Measurements from ENCODE around the gene PHC1. TPM values are rescaled to one million over a fixed set of nuclear protein-coding genes. Genes with fewer than 3 reads are reported as not detected.
A peak's percentile ranks its signal among the peaks of the same experiment; 100 is the strongest.

Gene PHC1
- total RNA-seq, 1 experiment from 2014 or later = 245 TPM

- Histone ChIP-seq H3K27me3 (ENCODE audit: control insufficient read depth, insufficient read depth, low read length) (no peaks in the 10 kb centered on the region), H3K36me3 (replicated peaks; ENCODE audit: control insufficient read depth, insufficient read depth, low read length) (peaks cover 3% of the 10 kb centered on the region), H3K4me3 (ENCODE audit: insufficient read depth, low read depth, low read length) (peak within 1 kb of the TSS; percentile 74)
- DNase-seq = peak; percentile 95
Measured at GRCh38 chr12:8949342-8950220, 35.3 kb downstream of the PHC1 start, which contains the start of gene M6PR. TSS of gene M6PR (minus strand) at chr12:8949645. CDS start at chr12:8946404, 3,241 bp downstream.

GRCh38 chr12:8950221-8950527 is 35.9 kb downstream of the PHC1 start:
- Histone ChIP-seq H3K36me3 (replicated peaks; ENCODE audit: control insufficient read depth, insufficient read depth, low read length) (peaks cover 2% of the 10 kb centered on the region), H3K27me3 (ENCODE audit: control insufficient read depth, insufficient read depth, low read length) (no peaks in the 10 kb centered on the region)
- DNase-seq = no peak

GRCh38 chr12:8950702-8951478 is 36.6 kb downstream of the PHC1 start:
- Histone ChIP-seq H3K4me3 (ENCODE audit: insufficient read depth, low read depth, low read length) (peak overlapping the region; percentile 74), H3K36me3 (replicated peaks; ENCODE audit: control insufficient read depth, insufficient read depth, low read length) (no peaks in the 10 kb centered on the region; the same call in 1 of the 2 replicates), H3K27me3 (ENCODE audit: control insufficient read depth, insufficient read depth, low read length) (no peaks in the 10 kb centered on the region)
- DNase-seq = no peak

More at GRCh38 chr12:8950221-8950527, 35.9 kb downstream of the PHC1 start:
- peak overlapping the region; percentile 74 for H3K4me3 ChIP-seq (ENCODE audit: insufficient read depth, low read depth, low read length)

DNA sequence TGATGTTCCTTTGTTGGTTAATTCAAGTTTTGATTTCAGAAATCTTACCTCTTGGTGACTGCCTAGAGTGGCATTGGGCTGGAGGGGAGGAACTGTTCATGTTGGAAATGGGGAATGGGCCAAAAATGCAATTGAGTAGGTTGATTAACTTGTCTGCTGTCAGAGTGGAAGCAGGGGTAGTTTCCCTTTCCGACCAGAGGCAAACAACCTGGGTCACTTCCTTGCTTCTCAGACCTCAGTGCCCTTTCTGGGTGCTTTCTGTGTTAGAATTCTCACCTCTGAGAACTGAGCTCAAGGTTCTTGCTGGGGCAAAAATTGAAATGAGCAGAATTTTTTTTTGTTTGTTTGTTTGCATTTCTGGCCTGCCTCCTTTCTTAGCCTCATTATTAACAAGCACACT is 37.4 kb downstream of the PHC1 start:
- no peak for DNase-seq
- H3K36me3 ChIP-seq (replicated peaks; ENCODE audit: control insufficient read depth, insufficient read depth, low read length) = no peaks in the 10 kb centered on the region; the same call in 1 of the 2 replicates
- no peak overlapping the region for H3K4me3 ChIP-seq (ENCODE audit: insufficient read depth, low read depth, low read length)
- H3K27me3 ChIP-seq (ENCODE audit: control insufficient read depth, insufficient read depth, low read length) = no peaks in the 10 kb centered on the region

- Histone ChIP-seq H3K36me3 (replicated peaks; ENCODE audit: control insufficient read depth, insufficient read depth, low read length) (no peaks in the 10 kb centered on the region), H3K4me3 (ENCODE audit: insufficient read depth, low read depth, low read length) (no peak overlapping the region), H3K27me3 (ENCODE audit: control insufficient read depth, insufficient read depth, low read length) (no peaks in the 10 kb centered on the region)
- DNase-seq = no peak
Measured at GRCh38 chr12:8953773-8954402, 39.6 kb downstream of the PHC1 start.

GRCh38 chr12:8956073-8956472 is 41.8 kb downstream of the PHC1 start:
- H3K36me3 ChIP-seq (replicated peaks; ENCODE audit: control insufficient read depth, insufficient read depth, low read length) = no peaks in the 10 kb centered on the region
- DNase-seq = no peak
- no peak overlapping the region for H3K4me3 ChIP-seq (ENCODE audit: insufficient read depth, low read depth, low read length)
- no peaks in the 10 kb centered on the region for H3K27me3 ChIP-seq (ENCODE audit: control insufficient read depth, insufficient read depth, low read length)

DNA sequence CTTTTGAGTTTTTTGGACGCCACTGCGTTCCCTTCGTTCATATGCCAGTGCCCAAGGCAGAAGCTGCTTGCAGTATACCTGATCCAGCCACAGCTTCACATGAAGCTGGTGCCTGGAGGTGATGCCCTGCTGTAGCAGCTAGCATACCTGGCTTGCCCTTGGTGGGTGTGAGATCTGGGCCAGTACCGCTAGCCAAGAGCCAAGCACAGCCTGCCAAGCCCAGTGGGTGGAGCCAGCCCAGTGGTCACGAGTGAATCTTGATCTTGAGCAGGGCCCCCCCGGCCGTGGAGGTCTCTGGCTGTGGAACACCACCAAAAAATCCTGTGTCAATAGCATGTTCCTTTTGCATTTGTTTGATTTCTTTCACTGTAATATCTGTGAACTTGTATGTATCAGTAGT is 42.5 kb downstream of the PHC1 start:
- no peak overlapping the region for H3K4me3 ChIP-seq (ENCODE audit: insufficient read depth, low read depth, low read length)
- H3K27me3 ChIP-seq (ENCODE audit: control insufficient read depth, insufficient read depth, low read length) = no peaks in the 10 kb centered on the region
- no peak for DNase-seq
- no peaks in the 10 kb centered on the region for H3K36me3 ChIP-seq (replicated peaks; ENCODE audit: control insufficient read depth, insufficient read depth, low read length)

DNA sequence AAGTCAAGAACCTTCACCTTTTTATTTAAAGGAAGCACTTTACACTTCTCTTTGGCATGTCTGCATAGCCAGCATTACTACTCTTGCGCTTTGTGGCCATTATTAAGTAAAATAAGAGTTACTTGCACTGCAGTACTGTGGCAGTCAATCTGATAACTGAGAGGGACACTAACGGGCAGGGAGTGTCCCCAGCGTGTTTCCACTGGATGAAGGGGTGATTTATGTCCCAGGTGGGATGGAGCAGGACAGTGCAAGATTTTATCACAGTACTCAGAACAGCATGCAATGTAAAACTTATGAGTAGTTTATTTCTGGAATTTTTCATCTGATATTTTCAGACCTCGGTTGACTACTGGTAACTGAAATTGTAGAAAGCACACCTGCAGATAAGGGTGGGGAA is 43.3 kb downstream of the PHC1 start:
- H3K27me3 ChIP-seq (ENCODE audit: control insufficient read depth, insufficient read depth, low read length) = no peaks in the 10 kb centered on the region
- H3K4me3 ChIP-seq (ENCODE audit: insufficient read depth, low read depth, low read length) = no peak overlapping the region
- no peaks in the 10 kb centered on the region for H3K36me3 ChIP-seq (replicated peaks; ENCODE audit: control insufficient read depth, insufficient read depth, low read length)
- DNase-seq = no peak

GRCh38 chr12:8958066-8958465 is 43.8 kb downstream of the PHC1 start:
- DNase-seq = no peak
- H3K36me3 ChIP-seq (replicated peaks; ENCODE audit: control insufficient read depth, insufficient read depth, low read length) = no peaks in the 10 kb centered on the region
- H3K4me3 ChIP-seq (ENCODE audit: insufficient read depth, low read depth, low read length) = no peak overlapping the region
- no peaks in the 10 kb centered on the region for H3K27me3 ChIP-seq (ENCODE audit: control insufficient read depth, insufficient read depth, low read length)

DNA sequence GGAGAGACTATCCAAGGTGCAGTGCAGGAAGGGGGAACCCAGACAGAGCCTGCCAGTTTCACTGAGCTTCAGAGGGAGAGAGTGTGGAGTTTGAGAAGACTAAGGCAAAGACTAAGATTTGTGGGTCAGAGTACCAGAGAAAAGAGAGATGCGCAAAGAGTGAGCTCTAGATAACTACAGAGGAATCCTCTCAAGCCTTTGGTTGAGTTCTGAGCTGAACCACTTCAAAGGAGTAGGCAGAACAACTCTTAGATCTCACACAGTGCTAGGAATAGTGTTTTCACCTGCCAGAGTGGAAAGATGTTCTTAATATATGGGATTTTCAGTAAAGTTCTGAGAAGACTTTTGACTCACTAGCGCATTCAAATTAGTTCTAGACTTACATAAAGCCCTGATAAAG is 45.9 kb downstream of the PHC1 start:
- DNase-seq = no peak
- no peaks in the 10 kb centered on the region for H3K27me3 ChIP-seq (ENCODE audit: control insufficient read depth, insufficient read depth, low read length)
- H3K36me3 ChIP-seq (replicated peaks; ENCODE audit: control insufficient read depth, insufficient read depth, low read length) = no peaks in the 10 kb centered on the region
- no peak overlapping the region for H3K4me3 ChIP-seq (ENCODE audit: insufficient read depth, low read depth, low read length)

DNA sequence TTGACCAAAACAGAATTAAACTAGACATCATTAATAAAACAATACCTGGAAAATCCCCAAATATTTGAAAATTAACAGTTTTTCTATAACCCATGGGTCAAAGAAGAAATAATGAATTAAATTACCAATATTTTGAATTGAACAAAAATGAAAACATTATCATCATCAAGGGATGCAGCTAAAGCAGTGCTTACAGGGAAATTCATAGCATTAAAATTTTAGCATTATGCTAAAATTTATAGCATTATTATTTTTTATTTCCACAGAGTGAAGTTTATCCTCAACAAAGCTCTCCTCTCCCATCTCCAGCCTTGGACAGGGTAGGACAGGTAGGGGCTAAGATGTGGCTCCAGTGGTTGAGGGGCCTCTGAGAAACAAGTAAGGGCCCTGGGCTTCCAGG is 54.5 kb downstream of the PHC1 start:
- no peak for DNase-seq
- Histone ChIP-seq H3K27me3 (ENCODE audit: control insufficient read depth, insufficient read depth, low read length) (no peaks in the 10 kb centered on the region), H3K4me3 (ENCODE audit: insufficient read depth, low read depth, low read length) (no peak overlapping the region), H3K36me3 (replicated peaks; ENCODE audit: control insufficient read depth, insufficient read depth, low read length) (no peaks in the 10 kb centered on the region)

GRCh38 chr12:8969861-8970411 is 55.6 kb downstream of the PHC1 start:
- no peak for DNase-seq
- H3K36me3 ChIP-seq (replicated peaks; ENCODE audit: control insufficient read depth, insufficient read depth, low read length) = no peaks in the 10 kb centered on the region
- H3K27me3 ChIP-seq (ENCODE audit: control insufficient read depth, insufficient read depth, low read length) = no peaks in the 10 kb centered on the region
- H3K4me3 ChIP-seq (ENCODE audit: insufficient read depth, low read depth, low read length) = no peak overlapping the region

DNA sequence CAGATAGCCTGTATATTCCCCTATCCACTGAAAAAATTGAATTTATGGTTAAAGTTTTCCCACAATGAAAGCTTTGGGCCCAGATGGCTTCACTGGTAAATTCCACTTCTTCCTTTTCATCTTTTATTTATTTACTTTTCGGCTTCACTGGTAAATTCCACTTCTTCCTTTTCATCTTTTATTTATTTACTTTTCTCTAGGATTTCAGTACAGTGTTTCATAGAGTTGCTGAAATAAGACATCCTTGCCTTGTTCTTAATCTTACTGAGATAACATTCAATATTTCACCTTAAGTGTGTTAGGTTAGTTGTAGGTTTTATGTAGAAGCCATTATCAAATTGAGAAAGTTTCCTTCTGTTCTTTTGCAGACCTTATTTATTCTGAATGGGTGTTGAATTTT is 56.1 kb downstream of the PHC1 start:
- no peaks in the 10 kb centered on the region for H3K36me3 ChIP-seq (replicated peaks; ENCODE audit: control insufficient read depth, insufficient read depth, low read length)
- DNase-seq = no peak
- no peaks in the 10 kb centered on the region for H3K27me3 ChIP-seq (ENCODE audit: control insufficient read depth, insufficient read depth, low read length)
- no peak overlapping the region for H3K4me3 ChIP-seq (ENCODE audit: insufficient read depth, low read depth, low read length)

DNA sequence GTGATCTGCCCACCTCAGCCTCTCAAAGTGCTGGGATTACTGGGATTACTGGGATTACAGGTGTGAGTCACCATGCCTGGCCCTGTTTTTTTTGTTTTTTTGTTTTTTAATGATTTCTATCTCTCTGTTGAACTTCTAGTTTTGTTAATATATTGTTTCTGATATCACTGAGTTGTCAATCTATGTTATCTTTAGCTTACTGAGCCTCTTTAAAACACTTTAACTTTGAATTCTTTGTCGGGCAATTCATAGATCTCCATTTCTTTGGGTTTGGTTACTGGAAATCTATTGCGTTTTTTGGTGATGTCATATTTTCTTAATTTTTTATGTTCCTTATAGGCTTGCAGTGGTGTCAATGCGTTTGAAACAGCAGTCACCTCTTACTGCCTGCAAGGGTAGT is 65.8 kb downstream of the PHC1 start:
- Histone ChIP-seq H3K4me3 (ENCODE audit: insufficient read depth, low read depth, low read length) (no peak overlapping the region), H3K36me3 (replicated peaks; ENCODE audit: control insufficient read depth, insufficient read depth, low read length) (no peaks in the 10 kb centered on the region), H3K27me3 (ENCODE audit: control insufficient read depth, insufficient read depth, low read length) (no peaks in the 10 kb centered on the region)
- DNase-seq = no peak
